Esophagus squamous epithelium (tissue), 4 donors: ENCODE data around the gene CISD3.
"Not testable (repeated sequence)": the region's sequence is repeated elsewhere in the genome, so short reads cannot be mapped to it uniquely, and the experiment has no call there.

ENCODE experiments used
- POLR2A ChIP-seq, 4 donors: fragments of 450-650 bp; IDR thresholded peaks; one replicate each; pipeline ENCODE4 v1.6.1; 2017; ENCODE audit warnings: antibody characterized with exemption in 4 of 4, mild to moderate bottlenecking in 4 of 4, moderate library complexity in 3 of 4
- TF ChIP-seq, protein P1 (sequence below), 6 experiments: fragments of 450-650 bp in 4 of 6; fragments of 200-600 bp in 2 of 6; sonication (generic) in 2 of 6; IDR thresholded peaks; one replicate each; pipeline ENCODE4 v1.5.1; 2016 to 2019; ENCODE audit warnings: antibody characterized with exemption in 6 of 6, mild to moderate bottlenecking in 4 of 6, moderate library complexity in 4 of 6

DNA sequence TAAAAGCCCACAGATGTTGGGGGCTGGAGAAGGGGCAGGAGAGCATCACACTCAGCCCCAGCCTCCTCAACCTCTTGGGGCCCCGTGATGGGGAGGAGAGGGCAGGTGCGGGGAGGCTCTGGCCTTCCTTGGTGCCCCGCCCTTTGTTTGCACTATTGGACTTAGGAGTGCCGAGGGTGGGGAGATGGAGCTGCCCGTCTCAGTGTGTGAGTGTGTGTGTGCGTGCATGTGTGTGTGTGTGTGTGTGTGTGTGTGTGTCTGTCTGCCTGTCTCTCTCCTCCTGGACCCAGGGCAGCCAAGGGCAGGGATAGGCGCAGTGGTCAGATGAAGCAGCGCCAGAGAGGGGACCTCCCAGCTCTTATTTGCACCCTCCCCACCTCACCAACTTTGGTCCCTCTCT lies 4.0 kb upstream of the CISD3 start:
- not testable (repeated sequence) for TF ChIP-seq POLR2A (IDR thresholded peaks at IDR 0.05)
- TF ChIP-seq, protein P1, sequence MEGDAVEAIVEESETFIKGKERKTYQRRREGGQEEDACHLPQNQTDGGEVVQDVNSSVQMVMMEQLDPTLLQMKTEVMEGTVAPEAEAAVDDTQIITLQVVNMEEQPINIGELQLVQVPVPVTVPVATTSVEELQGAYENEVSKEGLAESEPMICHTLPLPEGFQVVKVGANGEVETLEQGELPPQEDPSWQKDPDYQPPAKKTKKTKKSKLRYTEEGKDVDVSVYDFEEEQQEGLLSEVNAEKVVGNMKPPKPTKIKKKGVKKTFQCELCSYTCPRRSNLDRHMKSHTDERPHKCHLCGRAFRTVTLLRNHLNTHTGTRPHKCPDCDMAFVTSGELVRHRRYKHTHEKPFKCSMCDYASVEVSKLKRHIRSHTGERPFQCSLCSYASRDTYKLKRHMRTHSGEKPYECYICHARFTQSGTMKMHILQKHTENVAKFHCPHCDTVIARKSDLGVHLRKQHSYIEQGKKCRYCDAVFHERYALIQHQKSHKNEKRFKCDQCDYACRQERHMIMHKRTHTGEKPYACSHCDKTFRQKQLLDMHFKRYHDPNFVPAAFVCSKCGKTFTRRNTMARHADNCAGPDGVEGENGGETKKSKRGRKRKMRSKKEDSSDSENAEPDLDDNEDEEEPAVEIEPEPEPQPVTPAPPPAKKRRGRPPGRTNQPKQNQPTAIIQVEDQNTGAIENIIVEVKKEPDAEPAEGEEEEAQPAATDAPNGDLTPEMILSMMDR (IDR thresholded peaks at IDR 0.05): not testable (repeated sequence)
